Omental fat pad (tissue), 4 donors: ENCODE results near the gene RAET1E. TPM values are rescaled to one million over a fixed set of nuclear protein-coding genes. Genes with fewer than 3 reads are reported as not detected.

Experiments used
- ATAC-seq: fragments of 150-250 bp; one replicate; pipeline ENCODE4 v1.9.1; 2016; ENCODE audit warnings: mild to moderate bottlenecking, moderate library complexity; ENCODE audit not compliant: low FRiP score
- DNase-seq: peaks from one replicate; pipeline ENCODE4 v3.0.0-alpha.2; 2019; ENCODE audit warnings: low spot score
- CTCF ChIP-seq, 3 donors: fragments of 450-650 bp; IDR thresholded peaks; one replicate each; pipeline ENCODE4 v1.5.1; 2016 to 2017; ENCODE audit warnings: antibody characterized with exemption in 3 of 3, mild to moderate bottlenecking in 3 of 3, moderate library complexity in 2 of 3
- total RNA-seq, 4 donors: library from RNA; depleted of rRNA; stranded (reverse); fragments of >200 nt; gene quantifications; one replicate each; pipeline ENCODE4 v1.1.0, GENCODE V29; 2016

Gene RAET1E
- total RNA-seq, 4 donors from 2014 or later, result 1.4 to 17.5 (median 2.7) TPM

DNA sequence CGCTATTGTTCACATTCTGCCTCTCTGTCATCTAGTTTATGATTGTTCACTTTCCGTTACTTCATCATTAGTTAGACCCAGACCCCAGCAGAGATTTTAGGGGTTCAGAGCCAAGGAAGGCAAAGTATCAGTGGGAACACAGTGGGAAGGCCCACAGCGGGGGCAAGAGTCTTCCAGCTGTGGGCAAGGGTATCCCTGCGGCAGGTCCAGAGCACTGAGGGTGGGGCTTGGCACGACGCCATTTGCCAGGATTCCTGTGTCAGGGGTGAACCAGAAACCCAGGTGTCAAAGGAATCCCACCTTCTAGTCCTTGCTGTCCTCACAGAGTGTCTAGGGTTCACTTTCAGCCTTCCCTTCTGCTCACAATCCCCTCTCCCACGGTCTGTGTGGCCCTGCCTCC is 13.3 kb downstream of the RAET1E start:
- ATAC-seq (no peak), DNase-seq (no peak)
- no peak for TF ChIP-seq CTCF (IDR thresholded peaks at IDR 0.05)

DNA sequence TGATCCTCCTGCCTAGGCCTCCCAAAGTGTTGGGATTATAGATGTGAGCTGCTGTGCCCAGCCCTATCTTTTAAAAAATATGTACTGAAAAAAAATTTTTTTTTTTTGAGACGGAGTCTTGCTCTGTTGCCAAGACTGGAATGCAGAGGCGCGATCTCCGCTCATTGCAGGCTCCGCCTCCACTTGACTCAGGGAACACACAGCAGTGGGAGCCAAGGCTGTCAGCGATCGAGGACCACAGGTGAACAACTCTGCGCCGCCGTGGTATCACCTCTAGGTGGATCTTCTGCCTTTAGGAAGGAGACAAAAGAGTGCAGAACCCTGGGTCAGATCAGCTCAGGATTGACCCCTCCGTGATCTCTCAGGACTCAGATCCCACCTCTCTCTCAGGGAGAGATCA is 13.7 kb downstream of the RAET1E start:
- no peak for DNase-seq
- TF ChIP-seq CTCF (IDR thresholded peaks at IDR 0.05), result no peak
- peak; percentile 70 for ATAC-seq

GRCh38 chr6:149881860-149882259 is 16.1 kb downstream of the RAET1E start:
- ATAC-seq (no peak), DNase-seq (no peak)
- no peak for TF ChIP-seq CTCF (IDR thresholded peaks at IDR 0.05)

DNA sequence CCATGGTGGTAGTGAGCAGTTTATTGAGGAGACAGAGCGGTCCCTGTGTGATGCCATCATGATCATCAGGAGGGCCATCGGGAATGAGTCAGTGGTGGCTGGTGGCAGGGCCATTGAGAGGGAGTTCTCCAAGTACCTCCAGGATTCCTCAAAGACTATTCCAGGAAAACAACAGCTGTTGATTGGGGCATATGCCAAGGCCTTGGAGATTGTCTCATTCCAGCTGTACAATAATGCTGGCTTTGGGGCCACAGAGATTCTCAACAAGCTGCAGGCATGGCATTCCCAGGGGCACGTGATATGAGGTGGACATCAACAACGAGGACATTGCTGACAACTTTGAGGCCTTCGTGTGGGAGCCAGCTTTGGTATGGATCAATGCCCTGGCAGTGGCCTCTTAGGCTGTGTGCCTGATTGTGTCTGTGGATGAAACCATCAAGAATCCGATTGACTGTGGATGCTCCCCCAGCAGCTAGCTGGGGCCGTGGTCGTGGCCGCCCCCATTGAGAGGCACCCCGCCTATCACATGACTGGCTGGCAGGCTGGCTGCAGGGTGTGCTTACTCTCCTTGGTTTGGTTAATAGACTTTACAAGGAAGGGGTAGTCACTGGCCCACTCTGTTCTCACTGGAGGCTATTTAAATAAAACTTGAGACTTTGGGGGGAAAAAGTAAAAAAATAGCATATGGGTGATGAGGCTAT is 16.7 kb downstream of the RAET1E start:
- ATAC-seq (no peak), DNase-seq (no peak)
- TF ChIP-seq CTCF (IDR thresholded peaks at IDR 0.05), result no peak

- DNase-seq, result no peak
- ATAC-seq, result no peak
- TF ChIP-seq CTCF (IDR thresholded peaks at IDR 0.05), result no peak
Observed at GRCh38 chr6:149877659-149878058, 20.3 kb downstream of the RAET1E start.

GRCh38 chr6:149876241-149876933 is 21.5 kb downstream of the RAET1E start:
- DNase-seq (no peak), ATAC-seq (no peak)
- TF ChIP-seq CTCF (IDR thresholded peaks at IDR 0.05), result no peak

DNA sequence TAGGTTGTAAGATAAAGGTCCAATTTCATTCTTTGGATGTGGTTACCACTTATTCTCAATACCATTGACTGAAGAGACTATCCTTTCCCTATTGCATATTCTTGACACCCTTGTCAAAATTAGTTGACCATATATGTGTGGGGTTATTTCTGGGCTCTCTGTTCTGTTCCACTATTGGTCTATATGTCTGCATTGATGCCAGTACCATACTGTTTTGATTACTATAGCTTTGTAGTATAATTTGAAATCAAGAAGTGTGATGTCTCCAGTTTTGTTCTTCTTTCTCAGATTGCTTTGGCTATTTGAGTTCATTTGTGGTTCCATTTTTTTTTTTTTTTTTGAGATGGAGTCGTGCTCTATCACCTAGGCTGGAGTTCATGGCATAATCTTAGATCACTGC is 25.7 kb downstream of the RAET1E start:
- no peak for ATAC-seq
- DNase-seq, result no peak
- no peak for TF ChIP-seq CTCF (IDR thresholded peaks at IDR 0.05)
